IMR-90 (cell line): Measurements from ENCODE around the gene RGPD3. TPM values are rescaled to one million over a fixed set of nuclear protein-coding genes. Genes with fewer than 3 reads are reported as not detected.

Experiments used
- ATAC-seq: fragments of 200-7000 bp; cut with Tn5 transposase; 2 replicates; pipeline ENCODE4 v1.9.1; 2020; ENCODE audit warnings: low read depth, mild to moderate bottlenecking, moderate library complexity
- BruUV-seq: library from RNA; stranded (reverse); fragments of 400-500 nt; replicated peaks from 2 replicates; lab custom pipeline; 2021; lab: Mats Ljungman, UMichigan
- CTCF ChIA-PET: fragments of 300-600 bp; formaldehyde crosslinking; extraction: SDS; loops from one replicate; lab custom pipeline; 2021; ENCODE audit warnings: antibody characterized with exemption; lab: Yijun Ruan, JAX
- POLR2A ChIA-PET: fragments of 300-600 bp; sonication (Branson Sonifier 250); formaldehyde crosslinking; loops from one replicate; lab custom pipeline; 2022; ENCODE audit warnings: antibody characterized with exemption; ENCODE audit not compliant: unreplicated experiment; lab: Charles Lee
- DNase-seq: peaks from one replicate; pipeline ENCODE4 v3.0.0; 2013
- H2AFZ ChIP-seq: replicated peaks from 2 replicates; pipeline ENCODE3; 2013; ENCODE audit warnings: low read length, mild to moderate bottlenecking; ENCODE audit not compliant: poor library complexity
- H2AK5ac ChIP-seq: 2 replicates; pipeline ENCODE4 v1.6.1; 2013; ENCODE audit warnings: low read depth, low read length, inconsistent platforms
- H2AK9ac ChIP-seq: replicated peaks from 2 replicates; pipeline ENCODE3; 2013; ENCODE audit warnings: mild to moderate bottlenecking, low read depth, low read length, moderate library complexity; ENCODE audit not compliant: poor library complexity
- H2BK120ac ChIP-seq: 2 replicates; pipeline ENCODE4 v1.6.1; 2013; ENCODE audit warnings: low read depth, low read length, inconsistent platforms
- H2BK15ac ChIP-seq: 3 replicates; pipeline ENCODE4 v1.6.1; 2013; ENCODE audit warnings: low read depth, low read length, inconsistent platforms
- H2BK20ac ChIP-seq: 2 replicates; pipeline ENCODE4 v1.6.1; 2013; ENCODE audit warnings: low read depth, mild to moderate bottlenecking, inconsistent platforms, low read length, moderate library complexity
- H2BK5ac ChIP-seq: 2 replicates; pipeline ENCODE4 v1.6.1; 2013; ENCODE audit warnings: mild to moderate bottlenecking, low read depth, low read length, inconsistent platforms; ENCODE audit not compliant: poor library complexity, severe bottlenecking
- H3K14ac ChIP-seq: replicated peaks from 2 replicates; pipeline ENCODE4 v1.6.1; 2013; ENCODE audit warnings: low read depth, low read length, inconsistent platforms
- H3K18ac ChIP-seq: 2 replicates; pipeline ENCODE4 v1.6.1; 2013; ENCODE audit warnings: low read depth, low read length, control low read depth
- H3K23ac ChIP-seq: 2 replicates; pipeline ENCODE4 v1.6.1; 2013; ENCODE audit warnings: low read depth, low read length, inconsistent platforms
- H3K27ac ChIP-seq: 2 replicates; pipeline ENCODE4 v1.5.1; 2013; ENCODE audit warnings: mild to moderate bottlenecking, control low read depth, low read length; ENCODE audit not compliant: insufficient read depth
- H3K27me3 ChIP-seq: 2 replicates; pipeline ENCODE4 v1.6.1; 2013; ENCODE audit warnings: low read length; ENCODE audit not compliant: control insufficient read depth, insufficient read depth
- H3K36me3 ChIP-seq: 2 replicates; pipeline ENCODE4 v1.6.1; 2013; ENCODE audit warnings: low read length, mixed read lengths; ENCODE audit not compliant: control insufficient read depth, insufficient read depth
- H3K4ac ChIP-seq: 2 replicates; pipeline ENCODE4 v1.6.1; 2013; ENCODE audit warnings: low read depth, low read length, inconsistent platforms
- H3K4me1 ChIP-seq: 2 replicates; pipeline ENCODE4 v1.6.1; 2013; ENCODE audit warnings: low read length, mixed read lengths; ENCODE audit not compliant: control insufficient read depth, insufficient read depth
- H3K4me2 ChIP-seq: 2 replicates; pipeline ENCODE4 v1.6.1; 2013; ENCODE audit warnings: low read depth, mild to moderate bottlenecking, control low read depth, low read length, moderate library complexity
- H3K4me3 ChIP-seq: 2 replicates; pipeline ENCODE4 v1.5.1; 2013; ENCODE audit warnings: low read depth, mild to moderate bottlenecking, control low read depth, low read length, moderate library complexity; ENCODE audit not compliant: insufficient read depth
- H3K56ac ChIP-seq: 2 replicates; pipeline ENCODE4 v1.6.1; 2013; ENCODE audit warnings: low read length, inconsistent platforms; ENCODE audit not compliant: insufficient read depth; ENCODE audit errors: extremely low read depth
- H3K79me1 ChIP-seq, 2 experiments: 2 replicates each; pipeline ENCODE4 v1.6.1; 2013; ENCODE audit warnings: low read length in 2 of 2, inconsistent platforms in 1 of 2, low read depth in 1 of 2
- H3K9ac ChIP-seq: 2 replicates; pipeline ENCODE4 v1.6.1; 2013; ENCODE audit warnings: low read depth, low read length, control low read depth
- H3K9me1 ChIP-seq: 2 replicates; pipeline ENCODE4 v1.6.1; 2013; ENCODE audit warnings: low read length, inconsistent platforms; ENCODE audit not compliant: insufficient read depth
- H3K9me3 ChIP-seq: 2 replicates; pipeline ENCODE4 v1.6.1; 2013; ENCODE audit warnings: low read length; ENCODE audit not compliant: control insufficient read depth, insufficient read depth
- H4K20me1 ChIP-seq: 2 replicates; pipeline ENCODE4 v1.6.1; 2013; ENCODE audit warnings: low read length, inconsistent platforms; ENCODE audit not compliant: insufficient read depth
- H4K5ac ChIP-seq: 2 replicates; pipeline ENCODE4 v1.6.1; 2013; ENCODE audit warnings: mild to moderate bottlenecking, low read depth, low read length, control low read depth
- H4K8ac ChIP-seq, 2 experiments: 2 replicates each; pipeline ENCODE4 v1.6.1; 2013; ENCODE audit warnings: low read depth in 2 of 2, low read length in 2 of 2, control low read depth in 1 of 2, inconsistent platforms in 1 of 2
- H4K91ac ChIP-seq: 2 replicates; pipeline ENCODE4 v1.6.1; 2013; ENCODE audit warnings: low read depth, low read length, inconsistent platforms; ENCODE audit not compliant: insufficient read depth
- BHLHE40 ChIP-seq: fragments of 150-350 bp; IDR thresholded peaks from 2 replicates; pipeline ENCODE4 v1.6.1; 2016; ENCODE audit warnings: mild to moderate bottlenecking, low read depth, low read length
- CEBPB ChIP-seq: IDR thresholded peaks from 2 replicates; pipeline ENCODE4 v1.6.1; 2012; ENCODE audit warnings: low read depth, low read length, improper control_type of control experiment
- CHD1 ChIP-seq: IDR thresholded peaks from 2 replicates; pipeline ENCODE4 v1.6.1; 2012; ENCODE audit warnings: low read depth, low read length, improper control_type of control experiment
- FOS ChIP-seq: fragments of 150-350 bp; IDR thresholded peaks from 2 replicates; pipeline ENCODE4 v1.6.1; 2016; ENCODE audit warnings: low read depth, low read length
- MAFK ChIP-seq: IDR thresholded peaks from 2 replicates; pipeline ENCODE4 v1.6.1; 2012; ENCODE audit warnings: low read depth, low read length, improper control_type of control experiment
- MAZ ChIP-seq: IDR thresholded peaks from 2 replicates; pipeline ENCODE4 v1.6.1; 2012; ENCODE audit warnings: low read depth, mild to moderate bottlenecking, low read length, improper control_type of control experiment, moderate library complexity, borderline replicate concordance
- MXI1 ChIP-seq: IDR thresholded peaks from 2 replicates; pipeline ENCODE4 v1.6.1; 2012; ENCODE audit warnings: low read depth, mild to moderate bottlenecking, low read length, moderate library complexity, borderline replicate concordance
- NFE2L2 ChIP-seq: fragments of 150-350 bp; IDR thresholded peaks from 2 replicates; pipeline ENCODE4 v1.6.1; 2016; ENCODE audit warnings: low read depth, mild to moderate bottlenecking, low read length
- POLR2A ChIP-seq: IDR thresholded peaks from 2 replicates; pipeline ENCODE4 v1.6.1; 2012; ENCODE audit warnings: mild to moderate bottlenecking, low read depth, low read length
- RAD21 ChIP-seq: IDR thresholded peaks from 2 replicates; pipeline ENCODE4 v1.6.1; 2012; ENCODE audit warnings: low read length, improper control_type of control experiment
- RCOR1 ChIP-seq: IDR thresholded peaks from 2 replicates; pipeline ENCODE4 v1.6.1; 2012; ENCODE audit warnings: mild to moderate bottlenecking, low read length, improper control_type of control experiment; ENCODE audit not compliant: insufficient replicate concordance
- RFX5 ChIP-seq: IDR thresholded peaks from 2 replicates; pipeline ENCODE4 v1.8.0; 2012; ENCODE audit warnings: low read depth, mild to moderate bottlenecking, low read length, moderate library complexity
- SMC3 ChIP-seq: fragments of 150-350 bp; IDR thresholded peaks from 2 replicates; pipeline ENCODE4 v1.6.1; 2016; ENCODE audit warnings: low read depth, mild to moderate bottlenecking, antibody characterized with exemption, low read length, moderate library complexity
- WGBS, 2 experiments: methylation state at CpG; one replicate each; pipeline versions ENCODE4 v1.1.5 to v1.1.7; 2013; ENCODE audit warnings: missing lambda C conversion rate in 2 of 2; ENCODE audit not compliant: insufficient read length in 1 of 2; ENCODE audit errors: extremely low coverage in 2 of 2; 5-methylcytosine and 5-hydroxymethylcytosine counted together
- dilution Hi-C: fragments of 300-500 bp; cut with HindIII; formaldehyde crosslinking; loops from one replicate; pipeline ENCODE4 v1.14.3; 2018; ENCODE audit warnings: low sequenced_read_pairs; ENCODE audit not compliant: unreplicated experiment
- in situ Hi-C: fragments of 300-500 bp; cut with MboI; formaldehyde crosslinking; loops from 3 replicates; pipeline ENCODE4 v1.14.3; 2019; ENCODE audit warnings: low sequenced_read_pairs, inconsistent platforms, mixed read lengths
- intact Hi-C: fragments of 100-400 bp; cut with micrococcal nuclease; formaldehyde crosslinking; loops from 2 replicates; pipeline ENCODE4 v1.10.0; 2022
- polyA plus RNA-seq, 3 experiments: library from polyadenylated mRNA; depleted of rRNA; stranded (reverse); fragments of >200 nt; gene quantifications; 2 replicates each; pipeline ENCODE4 v1.2.3, GENCODE V29; 2012; ENCODE audit warnings: low replicate concordance in 1 of 3
- total RNA-seq: library from RNA; depleted of rRNA; stranded (reverse); fragments of >200 nt; gene quantifications from 2 replicates; pipeline ENCODE4 v1.2.3, GENCODE V29; 2012
- TF ChIP-seq, protein P1 (sequence below): conservative IDR thresholded peaks from 2 replicates; pipeline ENCODE4 v1.5.1; 2012; ENCODE audit warnings: mild to moderate bottlenecking, low read depth, low read length, improper control_type of control experiment
- TF ChIP-seq, protein P2 (sequence below): fragments of 150-350 bp; IDR thresholded peaks from 2 replicates; pipeline ENCODE4 v1.6.1; 2017; ENCODE audit warnings: mild to moderate bottlenecking, antibody characterized with exemption, low read length, low read depth
- TF ChIP-seq, protein P3 (sequence below): fragments of 150-350 bp; IDR thresholded peaks from 2 replicates; pipeline ENCODE4 v1.6.1; 2016; ENCODE audit warnings: low read depth, mild to moderate bottlenecking, low read length, moderate library complexity, borderline replicate concordance

The RGPD3 gene
- total and polyA plus RNA-seq, 2 of the 4 experiments (the other 2 are of a cell fraction), result 0.07 to 0.18 TPM

DNA sequence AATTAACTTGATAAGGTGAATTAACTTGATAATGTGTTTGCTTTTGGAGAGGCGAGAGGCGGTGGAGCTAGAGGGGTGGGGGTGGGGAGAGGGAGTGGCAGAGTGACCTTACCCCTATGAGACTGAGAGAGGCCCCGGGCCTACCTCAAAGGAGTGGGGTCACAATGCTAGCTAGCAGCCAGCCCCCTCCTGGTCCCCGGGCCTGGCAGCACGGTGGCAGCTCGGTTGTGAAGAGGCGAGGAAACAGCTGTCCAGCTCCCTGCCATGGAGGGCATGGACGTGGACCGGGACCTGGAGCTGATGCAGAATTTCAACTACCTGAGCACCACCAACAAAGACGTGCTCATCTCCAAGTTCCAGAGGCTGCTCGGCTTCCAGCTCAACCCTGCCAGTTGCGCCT, 123.9 kb downstream of the RGPD3 start:
- Histone ChIP-seq H3K4ac (no peak overlapping the region), H2BK120ac (no peak overlapping the region), H3K4me3 (no peak overlapping the region), H3K9me1 (no peaks in the 10 kb centered on the region), H3K14ac (no peak overlapping the region), H2BK20ac (no peak overlapping the region), H3K79me1 (no peaks in the 10 kb centered on the region), H3K27me3 (no peaks in the 10 kb centered on the region), H3K18ac (no peak overlapping the region), H3K4me1 (no peaks in the 10 kb centered on the region), H4K20me1 (no peaks in the 10 kb centered on the region), H3K36me3 (no peaks in the 10 kb centered on the region), H2AFZ (no peak overlapping the region), H4K5ac (no peak overlapping the region), H2AK5ac (no peak overlapping the region), H2AK9ac (no peak overlapping the region), H3K23ac (no peak overlapping the region), H3K9me3 (no peaks in the 10 kb centered on the region), H3K27ac (no peak overlapping the region), H3K4me2 (no peak overlapping the region), H2BK15ac (no peak overlapping the region), H4K8ac (no peak overlapping the region), H2BK5ac (no peak overlapping the region), H4K91ac (no peak overlapping the region), H3K9ac (no peak overlapping the region), H3K56ac (no peak overlapping the region)
- dilution Hi-C loops, result no loop called here
- intact Hi-C loops, result no loop called here
- in situ Hi-C loops, result no loop called here
- DNase-seq (no peak), ATAC-seq (no peak)
- ChIA-PET POLR2A (no interaction called here), CTCF (interaction anchor here (0.7 kb wide), 1 partner anchor 9 kb away, joined by 3 read pairs; no protein-coding TSS in a partner anchor)
- 73% methylated on average over 9 of the region's 12 CpGs; no CpG with 5 or more reads in 1 of the 2 experiments for WGBS, 2 experiments
- TF ChIP-seq MAFK (no peak), RAD21 (no peak), FOS (no peak), POLR2A (no peak), BHLHE40 (no peak), SMC3 (no peak), CHD1 (no peak), CEBPB (no peak), RCOR1 (no peak), MAZ (no peak), MXI1 (no peak), RFX5 (no peak), NFE2L2 (no peak)
- TF ChIP-seq, protein P1, sequence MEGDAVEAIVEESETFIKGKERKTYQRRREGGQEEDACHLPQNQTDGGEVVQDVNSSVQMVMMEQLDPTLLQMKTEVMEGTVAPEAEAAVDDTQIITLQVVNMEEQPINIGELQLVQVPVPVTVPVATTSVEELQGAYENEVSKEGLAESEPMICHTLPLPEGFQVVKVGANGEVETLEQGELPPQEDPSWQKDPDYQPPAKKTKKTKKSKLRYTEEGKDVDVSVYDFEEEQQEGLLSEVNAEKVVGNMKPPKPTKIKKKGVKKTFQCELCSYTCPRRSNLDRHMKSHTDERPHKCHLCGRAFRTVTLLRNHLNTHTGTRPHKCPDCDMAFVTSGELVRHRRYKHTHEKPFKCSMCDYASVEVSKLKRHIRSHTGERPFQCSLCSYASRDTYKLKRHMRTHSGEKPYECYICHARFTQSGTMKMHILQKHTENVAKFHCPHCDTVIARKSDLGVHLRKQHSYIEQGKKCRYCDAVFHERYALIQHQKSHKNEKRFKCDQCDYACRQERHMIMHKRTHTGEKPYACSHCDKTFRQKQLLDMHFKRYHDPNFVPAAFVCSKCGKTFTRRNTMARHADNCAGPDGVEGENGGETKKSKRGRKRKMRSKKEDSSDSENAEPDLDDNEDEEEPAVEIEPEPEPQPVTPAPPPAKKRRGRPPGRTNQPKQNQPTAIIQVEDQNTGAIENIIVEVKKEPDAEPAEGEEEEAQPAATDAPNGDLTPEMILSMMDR, result no peak
- TF ChIP-seq, protein P2, sequence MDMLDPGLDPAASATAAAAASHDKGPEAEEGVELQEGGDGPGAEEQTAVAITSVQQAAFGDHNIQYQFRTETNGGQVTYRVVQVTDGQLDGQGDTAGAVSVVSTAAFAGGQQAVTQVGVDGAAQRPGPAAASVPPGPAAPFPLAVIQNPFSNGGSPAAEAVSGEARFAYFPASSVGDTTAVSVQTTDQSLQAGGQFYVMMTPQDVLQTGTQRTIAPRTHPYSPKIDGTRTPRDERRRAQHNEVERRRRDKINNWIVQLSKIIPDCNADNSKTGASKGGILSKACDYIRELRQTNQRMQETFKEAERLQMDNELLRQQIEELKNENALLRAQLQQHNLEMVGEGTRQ, result no peak
- TF ChIP-seq, protein P3, sequence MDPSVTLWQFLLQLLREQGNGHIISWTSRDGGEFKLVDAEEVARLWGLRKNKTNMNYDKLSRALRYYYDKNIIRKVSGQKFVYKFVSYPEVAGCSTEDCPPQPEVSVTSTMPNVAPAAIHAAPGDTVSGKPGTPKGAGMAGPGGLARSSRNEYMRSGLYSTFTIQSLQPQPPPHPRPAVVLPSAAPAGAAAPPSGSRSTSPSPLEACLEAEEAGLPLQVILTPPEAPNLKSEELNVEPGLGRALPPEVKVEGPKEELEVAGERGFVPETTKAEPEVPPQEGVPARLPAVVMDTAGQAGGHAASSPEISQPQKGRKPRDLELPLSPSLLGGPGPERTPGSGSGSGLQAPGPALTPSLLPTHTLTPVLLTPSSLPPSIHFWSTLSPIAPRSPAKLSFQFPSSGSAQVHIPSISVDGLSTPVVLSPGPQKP, result no peak
- no TSS peak for BruUV-seq
